Mammary epithelial cell (primary cell): ENCODE measurements around the gene RANBP9.

Experiments
- EZH2 ChIP-seq: IDR thresholded peaks from 2 replicates; pipeline ENCODE4 v1.6.1; 2012; ENCODE audit warnings: low read length, inconsistent platforms, borderline replicate concordance
- TF ChIP-seq, protein P1 (sequence below), 2 donors: IDR thresholded peaks in 1 of 2; conservative IDR thresholded peaks in 1 of 2; 2 replicates each; pipeline ENCODE4 v1.5.1; 2011 to 2012; ENCODE audit warnings: inconsistent platforms in 2 of 2, low read length in 2 of 2, mild to moderate bottlenecking in 2 of 2, control low read depth in 1 of 2, low read depth in 1 of 2; ENCODE audit not compliant: insufficient read depth in 1 of 2; ENCODE audit errors: extremely low read depth in 1 of 2

DNA sequence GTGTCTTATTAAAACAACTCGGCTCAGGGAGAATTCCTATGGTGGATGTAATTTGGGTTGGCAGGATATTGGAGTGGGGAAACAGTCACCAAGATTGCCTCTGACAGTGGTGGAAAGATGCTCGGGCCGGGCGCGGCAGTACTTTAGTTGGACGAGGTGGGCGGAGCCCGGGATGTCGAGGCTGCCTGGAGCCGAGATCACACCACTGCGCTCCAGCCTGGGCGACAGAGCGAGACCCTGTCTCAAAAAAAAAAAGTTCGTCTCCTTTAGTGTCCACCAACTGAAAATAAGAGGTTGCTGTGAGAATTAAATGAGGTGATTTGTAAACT lies 95.9 kb downstream of the RANBP9 start:
- TF ChIP-seq, protein P1, sequence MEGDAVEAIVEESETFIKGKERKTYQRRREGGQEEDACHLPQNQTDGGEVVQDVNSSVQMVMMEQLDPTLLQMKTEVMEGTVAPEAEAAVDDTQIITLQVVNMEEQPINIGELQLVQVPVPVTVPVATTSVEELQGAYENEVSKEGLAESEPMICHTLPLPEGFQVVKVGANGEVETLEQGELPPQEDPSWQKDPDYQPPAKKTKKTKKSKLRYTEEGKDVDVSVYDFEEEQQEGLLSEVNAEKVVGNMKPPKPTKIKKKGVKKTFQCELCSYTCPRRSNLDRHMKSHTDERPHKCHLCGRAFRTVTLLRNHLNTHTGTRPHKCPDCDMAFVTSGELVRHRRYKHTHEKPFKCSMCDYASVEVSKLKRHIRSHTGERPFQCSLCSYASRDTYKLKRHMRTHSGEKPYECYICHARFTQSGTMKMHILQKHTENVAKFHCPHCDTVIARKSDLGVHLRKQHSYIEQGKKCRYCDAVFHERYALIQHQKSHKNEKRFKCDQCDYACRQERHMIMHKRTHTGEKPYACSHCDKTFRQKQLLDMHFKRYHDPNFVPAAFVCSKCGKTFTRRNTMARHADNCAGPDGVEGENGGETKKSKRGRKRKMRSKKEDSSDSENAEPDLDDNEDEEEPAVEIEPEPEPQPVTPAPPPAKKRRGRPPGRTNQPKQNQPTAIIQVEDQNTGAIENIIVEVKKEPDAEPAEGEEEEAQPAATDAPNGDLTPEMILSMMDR (conservative IDR thresholded peaks at IDR 0.05 in 1 of 2, IDR thresholded peaks at IDR 0.05 in 1 of 2; ENCODE audit: extremely low read depth in 1 of 2, insufficient read depth in 1 of 2, low read depth in 1 of 2, low read length in 2 of 2) = no peak
- no peak for TF ChIP-seq EZH2
